CD14-positive monocyte (primary cell): Measurements from ENCODE around the gene JDP2. TPM values are rescaled to one million over a fixed set of nuclear protein-coding genes. Genes with fewer than 3 reads are reported as not detected.

Experiments
- DNase-seq, 3 donors: peaks; one replicate each; pipeline ENCODE4 v3.0.0-alpha.2; 2011 to 2022
- H2AFZ ChIP-seq: 2 replicates; pipeline ENCODE4 v1.6.0; 2012; ENCODE audit warnings: mild to moderate bottlenecking, low read depth, low read length, inconsistent platforms; ENCODE audit not compliant: insufficient read depth, poor library complexity, severe bottlenecking
- H3K27ac ChIP-seq, 2 donors: 1 replicate in 1 of 2; 2 replicates in 1 of 2; pipeline ENCODE4 v1.5.1; 2012 to 2013; ENCODE audit warnings: low read length in 2 of 2, control low read depth in 1 of 2, inconsistent platforms in 1 of 2, low read depth in 1 of 2, mild to moderate bottlenecking in 1 of 2
- H3K27me3 ChIP-seq, 2 donors: one replicate each; pipeline versions ENCODE4 v1.6.0 to v1.6.1; 2011 to 2013; ENCODE audit warnings: low read length in 2 of 2; ENCODE audit not compliant: control insufficient read depth in 2 of 2, insufficient read depth in 2 of 2
- H3K36me3 ChIP-seq, 2 donors: replicated peaks in 1 of 2; 1 replicate in 1 of 2; 2 replicates in 1 of 2; pipeline versions ENCODE4 v1.5.1 to v1.6.1; 2012 to 2013; ENCODE audit warnings: low read length in 2 of 2, control low read depth in 1 of 2, inconsistent platforms in 1 of 2, mild to moderate bottlenecking in 1 of 2; ENCODE audit not compliant: insufficient read depth in 2 of 2, control insufficient read depth in 1 of 2
- H3K4me1 ChIP-seq, 2 donors: 1 replicate in 1 of 2; 2 replicates in 1 of 2; pipeline versions ENCODE4 v1.5.1 to v1.6.1; 2012 to 2013; ENCODE audit warnings: low read length in 2 of 2, control low read depth in 1 of 2, inconsistent platforms in 1 of 2, mild to moderate bottlenecking in 1 of 2, moderate library complexity in 1 of 2; ENCODE audit not compliant: insufficient read depth in 2 of 2, control insufficient read depth in 1 of 2
- H3K4me2 ChIP-seq: replicated peaks from 2 replicates; pipeline ENCODE3; 2012; ENCODE audit warnings: low read length, moderate library complexity, mild to moderate bottlenecking; ENCODE audit not compliant: poor library complexity, severe bottlenecking; ENCODE audit errors: extremely low read depth
- H3K4me3 ChIP-seq, 3 experiments: fragments of 200-600 bp in 1 of 3; sonication (generic) in 1 of 3; replicated peaks in 1 of 3; 1 replicate in 2 of 3; 2 replicates in 1 of 3; pipeline ENCODE4 v1.5.1; 2011 to 2013; ENCODE audit warnings: low read length in 3 of 3, mild to moderate bottlenecking in 3 of 3, control low read depth in 2 of 3, low read depth in 2 of 3, inconsistent platforms in 1 of 3, moderate library complexity in 1 of 3
- H3K79me2 ChIP-seq: 2 replicates; pipeline ENCODE4 v1.6.0; 2012; ENCODE audit warnings: mild to moderate bottlenecking, control low read depth, inconsistent platforms, low read length, moderate library complexity; ENCODE audit not compliant: insufficient read depth
- H3K9ac ChIP-seq: 2 replicates; pipeline ENCODE4 v1.6.0; 2017; ENCODE audit warnings: low read length, mild to moderate bottlenecking; ENCODE audit not compliant: insufficient read depth, poor library complexity, severe bottlenecking
- H3K9me3 ChIP-seq, 2 donors: replicated peaks in 1 of 2; 1 replicate in 1 of 2; 2 replicates in 1 of 2; pipeline versions ENCODE4 v1.5.1 to v1.6.1; 2012 to 2013; ENCODE audit warnings: low read length in 2 of 2, control low read depth in 1 of 2; ENCODE audit not compliant: control insufficient read depth in 1 of 2, insufficient read depth in 1 of 2
- H4K20me1 ChIP-seq: 2 replicates; pipeline ENCODE4 v1.6.0; 2012; ENCODE audit warnings: mild to moderate bottlenecking, low read length, control low read depth, moderate library complexity; ENCODE audit not compliant: insufficient read depth
- H3K27ac Mint-ChIP-seq, 7 donors: one replicate each; pipeline ENCODE4 v1.8.0; 2020; ENCODE audit warnings: mild to moderate bottlenecking in 7 of 7, mixed read lengths in 7 of 7, moderate library complexity in 6 of 7, inconsistent platforms in 2 of 7
- H3K27me3 Mint-ChIP-seq, 3 donors: one replicate each; pipeline ENCODE4 v1.8.0; 2021 to 2022; ENCODE audit warnings: low read depth in 3 of 3, mild to moderate bottlenecking in 3 of 3, mixed read lengths in 3 of 3, moderate library complexity in 3 of 3, inconsistent platforms in 1 of 3
- H3K36me3 Mint-ChIP-seq, 2 donors: one replicate each; pipeline ENCODE4 v1.8.0; 2020; ENCODE audit warnings: mixed read lengths in 2 of 2, inconsistent platforms in 1 of 2, mild to moderate bottlenecking in 1 of 2
- H3K4me1 Mint-ChIP-seq: one replicate; pipeline ENCODE4 v1.8.0; 2020; ENCODE audit warnings: mild to moderate bottlenecking, mixed read lengths
- H3K4me3 Mint-ChIP-seq, 2 donors: one replicate each; pipeline ENCODE4 v1.8.0; 2020; ENCODE audit warnings: mild to moderate bottlenecking in 2 of 2, mixed read lengths in 2 of 2, moderate library complexity in 1 of 2
- H3K9me3 Mint-ChIP-seq, 7 donors: one replicate each; pipeline ENCODE4 v1.8.0; 2020 to 2022; ENCODE audit warnings: mixed read lengths in 7 of 7, mild to moderate bottlenecking in 6 of 7, moderate library complexity in 6 of 7, inconsistent platforms in 2 of 7
- WGBS: methylation state at CpG from one replicate; pipeline ENCODE4 v1.1.5; 2013; ENCODE audit warnings: missing lambda C conversion rate; ENCODE audit not compliant: insufficient coverage; 5-methylcytosine and 5-hydroxymethylcytosine counted together
- intact Hi-C, 2 donors: fragments of 100-400 bp; cut with micrococcal nuclease; formaldehyde crosslinking; loops; one replicate each; pipeline versions ENCODE4 v1.15.0 to v1.15.1; 2023
- polyA plus RNA-seq, 3 donors: library from polyadenylated mRNA; depleted of rRNA in 1 of 3; unstranded in 2 of 3; stranded (reverse) in 1 of 3; fragments of 300-500 nt in 2 of 3; fragments of >200 nt in 1 of 3; fragmentation: Illumina TruSeq in 2 of 3; gene quantifications; 1 replicate in 2 of 3; 2 replicates in 1 of 3; pipeline ENCODE4 v1.2.3, GENCODE V29; 2012 to 2021
- TF ChIP-seq, protein P1 (sequence below): fragments of 200-600 bp; IDR thresholded peaks from one replicate; pipeline ENCODE4 v1.8.0; 2022; ENCODE audit warnings: antibody characterized with exemption, mild to moderate bottlenecking

The JDP2 gene
- polyA plus RNA-seq, 3 donors: 3.5 to 69.2 (median 14.2) TPM

DNA sequence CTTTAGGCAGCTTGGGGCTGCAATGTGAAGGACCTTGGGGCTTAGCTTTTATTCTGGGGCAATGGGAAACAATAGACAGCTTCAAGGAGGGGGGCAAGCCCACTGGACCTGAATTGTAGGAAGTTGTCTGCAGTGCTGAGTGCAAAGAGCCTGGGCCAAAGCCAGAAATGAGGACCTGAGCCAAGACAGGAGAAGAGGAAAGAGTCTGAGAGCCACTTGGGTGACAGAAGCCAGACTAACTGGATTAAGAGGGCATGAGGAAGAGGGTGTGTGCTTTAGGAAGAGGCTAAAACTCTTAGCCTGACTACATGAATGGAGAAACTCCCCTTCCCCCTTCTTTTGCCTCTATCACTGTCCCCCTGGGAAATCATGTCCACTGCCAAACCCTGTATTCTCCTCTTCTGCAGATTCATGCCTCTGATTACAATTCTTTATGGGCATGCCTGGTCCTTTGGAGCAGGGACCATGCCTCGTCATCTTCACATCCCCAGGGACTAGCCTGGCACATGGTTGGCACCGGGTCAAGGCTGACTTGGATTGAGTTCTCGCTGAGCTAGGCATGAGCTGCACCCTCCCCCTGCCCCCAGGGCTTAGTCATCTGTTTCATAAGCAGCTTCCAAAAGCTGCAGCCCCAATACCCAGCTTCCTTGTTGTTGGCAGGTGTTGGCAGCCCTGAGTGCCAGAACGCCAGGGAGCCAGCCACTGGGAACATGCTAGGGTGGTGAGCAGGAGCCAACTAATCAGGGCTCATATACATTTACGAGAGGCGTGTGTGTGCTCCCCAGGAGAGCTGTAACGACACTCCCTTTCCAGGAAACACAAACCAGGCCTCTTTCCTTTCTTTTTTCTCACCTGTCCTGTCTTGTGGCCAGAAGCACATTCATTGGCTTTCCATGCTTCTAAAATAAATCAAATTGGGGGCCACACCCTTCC lies 27.7 kb upstream of the JDP2 start:
- H3K4me1 ChIP-seq: peaks cover 20 to 30% of the 10 kb centered on the region in 2 donors
- peaks cover 0 to 7% (median 0%) of the 10 kb centered on the region in 3 donors for H3K27me3 Mint-ChIP-seq
- H4K20me1 ChIP-seq: no peaks in the 10 kb centered on the region
- no peaks in the 10 kb centered on the region for H3K36me3 Mint-ChIP-seq
- peak; percentile 62 to 86 (median 83) for DNase-seq
- H3K4me3 ChIP-seq: peak overlapping the region in 1 of 3 experiments; percentile 27
- no peak overlapping the region for H2AFZ ChIP-seq
- H3K4me1 Mint-ChIP-seq: peaks cover 27% of the 10 kb centered on the region
- no peaks in the 10 kb centered on the region for H3K27me3 ChIP-seq
- peaks cover 0 to 7% (median 0%) of the 10 kb centered on the region in 7 donors for H3K9me3 Mint-ChIP-seq
- H3K27ac ChIP-seq: peak overlapping the region; percentile 4 to 54
- intact Hi-C loops: no loop called here
- H3K9ac ChIP-seq: no peak overlapping the region
- peak overlapping the region; percentile 39 for H3K4me2 ChIP-seq
- H3K9me3 ChIP-seq: no peaks in the 10 kb centered on the region
- WGBS: 7% methylated on average over 7 of the region's 7 CpGs
- no peaks in the 10 kb centered on the region for H3K79me2 ChIP-seq
- no peaks in the 10 kb centered on the region for H3K36me3 ChIP-seq
- TF ChIP-seq, protein P1, sequence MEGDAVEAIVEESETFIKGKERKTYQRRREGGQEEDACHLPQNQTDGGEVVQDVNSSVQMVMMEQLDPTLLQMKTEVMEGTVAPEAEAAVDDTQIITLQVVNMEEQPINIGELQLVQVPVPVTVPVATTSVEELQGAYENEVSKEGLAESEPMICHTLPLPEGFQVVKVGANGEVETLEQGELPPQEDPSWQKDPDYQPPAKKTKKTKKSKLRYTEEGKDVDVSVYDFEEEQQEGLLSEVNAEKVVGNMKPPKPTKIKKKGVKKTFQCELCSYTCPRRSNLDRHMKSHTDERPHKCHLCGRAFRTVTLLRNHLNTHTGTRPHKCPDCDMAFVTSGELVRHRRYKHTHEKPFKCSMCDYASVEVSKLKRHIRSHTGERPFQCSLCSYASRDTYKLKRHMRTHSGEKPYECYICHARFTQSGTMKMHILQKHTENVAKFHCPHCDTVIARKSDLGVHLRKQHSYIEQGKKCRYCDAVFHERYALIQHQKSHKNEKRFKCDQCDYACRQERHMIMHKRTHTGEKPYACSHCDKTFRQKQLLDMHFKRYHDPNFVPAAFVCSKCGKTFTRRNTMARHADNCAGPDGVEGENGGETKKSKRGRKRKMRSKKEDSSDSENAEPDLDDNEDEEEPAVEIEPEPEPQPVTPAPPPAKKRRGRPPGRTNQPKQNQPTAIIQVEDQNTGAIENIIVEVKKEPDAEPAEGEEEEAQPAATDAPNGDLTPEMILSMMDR: no peak
- H3K27ac Mint-ChIP-seq: peak overlapping the region; percentile 65 to 90 (median 87)
- H3K4me3 Mint-ChIP-seq: peak overlapping the region in 1 of 2 donors; percentile 64

DNA sequence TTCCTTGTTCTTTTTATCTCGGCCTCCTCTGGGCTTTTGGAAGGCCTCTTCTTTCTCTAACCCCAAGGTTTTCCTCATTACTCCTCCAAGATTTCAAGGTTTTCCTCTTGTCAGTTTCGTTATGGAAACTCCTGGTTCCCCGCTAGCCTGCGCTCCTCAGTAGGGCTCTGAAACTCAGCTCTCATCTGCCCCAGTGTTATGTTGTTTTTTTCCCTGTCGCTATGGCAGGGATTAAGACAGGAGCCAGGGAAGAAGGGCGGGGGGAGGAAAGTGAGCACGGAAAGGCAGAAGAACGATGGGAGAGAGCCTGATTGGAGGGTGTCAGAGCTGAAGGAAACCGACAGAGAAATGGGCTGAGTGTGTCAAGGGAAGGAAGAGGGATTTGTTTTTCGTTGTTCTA lies 26.5 kb upstream of the JDP2 start:
- H3K79me2 ChIP-seq: no peaks in the 10 kb centered on the region
- peaks cover 0 to 6% (median 0%) of the 10 kb centered on the region in 3 donors for H3K27me3 Mint-ChIP-seq
- H3K36me3 Mint-ChIP-seq: no peaks in the 10 kb centered on the region
- intact Hi-C loops: no loop called here
- H3K4me1 ChIP-seq: peaks cover 26 to 39% of the 10 kb centered on the region in 2 donors
- peaks cover 35% of the 10 kb centered on the region for H3K4me1 Mint-ChIP-seq
- H4K20me1 ChIP-seq: no peaks in the 10 kb centered on the region
- no peak overlapping the region for H3K9ac ChIP-seq
- TF ChIP-seq, protein P1: no peak
- no peaks in the 10 kb centered on the region for H3K9me3 ChIP-seq
- peaks cover 0 to 7% (median 0%) of the 10 kb centered on the region in 7 donors for H3K9me3 Mint-ChIP-seq
- 91% methylated on average over 7 of the region's 10 CpGs for WGBS
- no peak overlapping the region for H3K4me3 Mint-ChIP-seq
- H3K27me3 ChIP-seq: no peaks in the 10 kb centered on the region
- no peak overlapping the region for H3K4me3 ChIP-seq
- H3K4me2 ChIP-seq: no peak overlapping the region
- no peak overlapping the region for H2AFZ ChIP-seq
- H3K27ac Mint-ChIP-seq: peak overlapping the region in 1 of 7 donors; percentile 4
- no peak for DNase-seq
- H3K27ac ChIP-seq: no peak overlapping the region
- no peaks in the 10 kb centered on the region for H3K36me3 ChIP-seq
